ENCODE measurements around the gene YWHAH.

YWHAH gene

DNA sequence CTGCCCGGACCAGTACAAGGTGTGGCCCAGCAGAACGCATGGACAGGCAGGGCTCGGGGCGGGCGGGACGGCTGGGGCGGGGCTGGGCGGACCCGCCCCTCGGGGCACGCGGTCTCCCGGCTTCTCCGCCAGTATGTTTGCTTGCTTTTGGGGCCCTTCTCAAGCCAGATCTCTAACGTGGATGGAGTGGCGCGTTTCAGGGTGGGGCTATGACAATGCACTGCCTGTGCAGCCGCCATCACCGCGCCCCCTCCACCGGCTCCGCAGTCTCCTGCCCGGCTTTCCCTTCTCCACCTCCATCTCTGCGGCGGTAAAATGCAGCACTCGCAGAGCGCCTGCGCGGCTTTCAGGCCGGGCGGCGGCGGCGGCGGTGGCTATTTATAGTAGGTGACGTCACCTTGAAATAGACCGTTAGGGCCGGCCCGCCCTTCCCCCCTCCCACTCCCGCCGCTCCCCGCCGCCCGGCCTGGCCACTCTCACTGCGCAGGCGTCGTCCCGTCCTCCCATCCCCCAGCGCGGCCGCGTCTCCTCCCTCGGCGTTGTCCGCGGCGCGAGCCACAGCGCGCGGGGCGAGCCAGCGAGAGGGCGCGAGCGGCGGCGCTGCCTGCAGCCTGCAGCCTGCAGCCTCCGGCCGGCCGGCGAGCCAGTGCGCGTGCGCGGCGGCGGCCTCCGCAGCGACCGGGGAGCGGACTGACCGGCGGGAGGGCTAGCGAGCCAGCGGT is at the start of gene YWHAH:
Gene YWHAH, plus strand, starts transcription at position 558 of the 722 bp plus-strand sequence. CDS start 199 bp downstream, outside the sequence.
- peak; percentile 98 for DNase-seq
- Mint-ChIP-seq H3K9me3 (no peaks in the 10 kb centered on the region), H3K27ac (peak within 1 kb of the TSS; percentile 86), H3K36me3 (ENCODE audit: low read depth) (peaks cover 17% of the 10 kb centered on the region), H3K4me1 (peaks cover 18% of the 10 kb centered on the region), H3K4me3 (peak within 1 kb of the TSS; percentile 84), H3K27me3 (ENCODE audit: low read depth, poor library complexity) (peaks cover 6% of the 10 kb centered on the region)
- TF ChIP-seq, protein P1, sequence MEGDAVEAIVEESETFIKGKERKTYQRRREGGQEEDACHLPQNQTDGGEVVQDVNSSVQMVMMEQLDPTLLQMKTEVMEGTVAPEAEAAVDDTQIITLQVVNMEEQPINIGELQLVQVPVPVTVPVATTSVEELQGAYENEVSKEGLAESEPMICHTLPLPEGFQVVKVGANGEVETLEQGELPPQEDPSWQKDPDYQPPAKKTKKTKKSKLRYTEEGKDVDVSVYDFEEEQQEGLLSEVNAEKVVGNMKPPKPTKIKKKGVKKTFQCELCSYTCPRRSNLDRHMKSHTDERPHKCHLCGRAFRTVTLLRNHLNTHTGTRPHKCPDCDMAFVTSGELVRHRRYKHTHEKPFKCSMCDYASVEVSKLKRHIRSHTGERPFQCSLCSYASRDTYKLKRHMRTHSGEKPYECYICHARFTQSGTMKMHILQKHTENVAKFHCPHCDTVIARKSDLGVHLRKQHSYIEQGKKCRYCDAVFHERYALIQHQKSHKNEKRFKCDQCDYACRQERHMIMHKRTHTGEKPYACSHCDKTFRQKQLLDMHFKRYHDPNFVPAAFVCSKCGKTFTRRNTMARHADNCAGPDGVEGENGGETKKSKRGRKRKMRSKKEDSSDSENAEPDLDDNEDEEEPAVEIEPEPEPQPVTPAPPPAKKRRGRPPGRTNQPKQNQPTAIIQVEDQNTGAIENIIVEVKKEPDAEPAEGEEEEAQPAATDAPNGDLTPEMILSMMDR (IDR thresholded peaks at IDR 0.05), result no peak

DNA sequence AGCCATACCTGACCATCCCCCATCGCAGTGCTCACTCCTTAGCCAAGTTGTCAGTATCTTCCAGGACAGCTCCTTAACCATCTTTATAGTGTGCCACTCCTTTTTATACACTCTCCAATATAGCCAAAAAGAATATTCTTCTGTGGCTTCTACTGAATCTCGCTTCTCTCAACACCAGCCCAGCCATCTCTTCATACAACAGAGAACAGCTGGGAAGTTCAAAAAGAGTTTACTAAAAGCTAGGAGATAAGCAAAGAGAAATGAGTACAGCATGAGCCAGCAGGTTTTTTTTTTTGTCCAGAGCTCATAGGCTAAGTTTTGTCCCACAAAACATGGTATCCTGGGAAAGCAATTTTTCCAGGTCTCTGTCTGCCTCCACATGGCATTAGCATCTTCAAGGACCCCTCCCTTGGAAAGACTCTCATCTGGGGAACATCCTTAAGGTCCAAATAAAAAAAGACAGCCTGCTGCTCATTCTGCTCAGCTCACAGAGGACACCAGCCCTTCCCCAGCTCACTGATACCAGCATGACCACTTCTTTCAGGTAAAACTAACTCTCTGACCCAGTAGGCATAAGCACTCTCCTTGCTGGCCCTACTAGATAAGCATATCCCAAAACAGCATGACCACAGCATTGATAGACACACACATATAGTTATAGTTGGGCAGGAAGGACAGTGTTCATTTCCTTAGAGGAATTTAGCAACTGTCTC is 48.8 kb upstream of the YWHAH start:
- Mint-ChIP-seq H3K4me3 (no peak overlapping the region), H3K27ac (peak overlapping the region; percentile 42), H3K36me3 (ENCODE audit: low read depth) (peaks cover 25% of the 10 kb centered on the region), H3K4me1 (peaks cover 49% of the 10 kb centered on the region), H3K9me3 (no peaks in the 10 kb centered on the region), H3K27me3 (ENCODE audit: low read depth, poor library complexity) (peaks cover 3% of the 10 kb centered on the region)
- DNase-seq, result no peak
- TF ChIP-seq, protein P1 (IDR thresholded peaks at IDR 0.05), result no peak

DNA sequence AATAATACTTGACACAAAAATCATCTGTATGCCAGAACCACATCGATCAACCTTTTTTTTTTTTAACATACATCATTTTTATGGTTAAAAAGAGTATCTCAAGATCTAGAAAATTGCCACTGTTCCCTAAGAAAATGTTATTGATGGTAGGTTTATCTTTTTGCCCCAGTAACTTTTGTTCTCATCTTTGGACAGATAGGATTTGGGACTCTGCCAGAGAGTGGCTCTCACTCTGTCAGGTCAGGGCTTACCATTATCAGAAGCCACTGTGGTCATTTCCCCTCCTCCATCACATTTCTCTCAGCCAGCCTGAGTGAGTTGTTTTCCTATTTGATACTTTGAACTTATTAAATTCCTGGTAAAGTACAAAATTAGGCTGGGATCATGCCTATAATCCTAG is 47.9 kb upstream of the YWHAH start:
- Mint-ChIP-seq H3K27me3 (ENCODE audit: low read depth, poor library complexity) (peaks cover 3% of the 10 kb centered on the region), H3K9me3 (no peaks in the 10 kb centered on the region), H3K27ac (no peak overlapping the region), H3K4me1 (peaks cover 47% of the 10 kb centered on the region), H3K4me3 (no peak overlapping the region), H3K36me3 (ENCODE audit: low read depth) (peaks cover 23% of the 10 kb centered on the region)
- TF ChIP-seq, protein P1 (IDR thresholded peaks at IDR 0.05), result no peak
- DNase-seq, result no peak

DNA sequence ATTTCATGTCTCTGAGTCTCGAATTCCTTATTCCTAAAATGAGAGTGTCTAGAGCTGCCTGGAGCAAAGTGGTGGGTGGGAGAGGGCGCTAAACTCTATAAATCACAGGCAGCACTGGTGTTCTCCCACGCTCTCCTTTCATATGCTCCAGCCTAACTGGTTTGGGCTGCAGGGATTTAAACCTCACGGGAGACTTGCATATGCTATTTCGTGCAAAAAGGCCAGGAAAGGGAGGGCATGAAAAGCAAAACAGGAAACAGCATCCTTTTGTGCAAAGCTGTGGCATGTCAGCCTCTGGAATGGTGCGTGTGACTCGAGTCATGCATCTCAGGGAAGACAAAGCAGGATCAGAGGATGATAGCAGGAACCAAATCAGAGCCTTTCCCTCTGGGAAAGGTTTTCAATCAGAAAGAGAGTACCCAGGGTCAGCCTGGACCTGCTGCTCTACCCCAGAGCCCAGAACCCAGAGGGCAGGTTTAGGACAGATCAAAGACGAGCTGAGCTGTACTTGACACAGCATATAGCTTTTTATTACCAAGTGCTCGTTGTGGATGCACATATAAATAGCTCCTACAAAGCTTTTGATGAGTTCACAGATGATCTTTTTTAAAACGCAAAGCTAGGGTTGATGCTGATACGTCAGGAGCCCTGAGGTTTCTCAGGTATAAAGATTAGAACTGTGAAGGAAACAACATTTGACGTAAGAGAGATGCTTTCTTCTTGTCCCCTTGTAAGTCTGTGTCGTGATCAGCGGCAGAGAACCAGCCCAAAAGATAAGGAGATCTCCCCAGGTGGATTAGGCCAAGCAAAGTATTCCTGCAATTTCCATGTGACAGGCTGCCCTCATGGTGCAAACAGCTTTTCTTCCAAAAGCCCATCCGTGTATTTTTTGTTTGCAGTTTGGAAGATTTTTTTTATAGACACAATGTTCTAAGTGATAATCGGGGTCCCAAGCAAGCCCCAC is 46.2 kb upstream of the YWHAH start:
- DNase-seq, result no peak
- peak overlapping the region; percentile 17 for H3K4me3 Mint-ChIP-seq
- H3K4me1 Mint-ChIP-seq, result peaks cover 41% of the 10 kb centered on the region
- H3K27me3 Mint-ChIP-seq (ENCODE audit: low read depth, poor library complexity), result peaks cover 3% of the 10 kb centered on the region
- peak overlapping the region; percentile 78 for H3K27ac Mint-ChIP-seq
- H3K36me3 Mint-ChIP-seq (ENCODE audit: low read depth), result peaks cover 22% of the 10 kb centered on the region
- TF ChIP-seq, protein P1 (IDR thresholded peaks at IDR 0.05), result no peak
- no peaks in the 10 kb centered on the region for H3K9me3 Mint-ChIP-seq

- TF ChIP-seq, protein P1 (IDR thresholded peaks at IDR 0.05), result no peak
- DNase-seq, result peak; percentile 24
- Mint-ChIP-seq H3K4me3 (no peak overlapping the region), H3K9me3 (no peaks in the 10 kb centered on the region), H3K27me3 (ENCODE audit: low read depth, poor library complexity) (peaks cover 3% of the 10 kb centered on the region), H3K36me3 (ENCODE audit: low read depth) (peaks cover 18% of the 10 kb centered on the region), H3K27ac (no peak overlapping the region), H3K4me1 (peaks cover 36% of the 10 kb centered on the region)
Measured at GRCh38 chr22:31898926-31899325, 45.4 kb upstream of the YWHAH start.
